ENCODE data around the gene TLE5. TPM values are rescaled to one million over a fixed set of nuclear protein-coding genes. Genes with fewer than 3 reads are reported as not detected.

Gene TLE5, protein sequence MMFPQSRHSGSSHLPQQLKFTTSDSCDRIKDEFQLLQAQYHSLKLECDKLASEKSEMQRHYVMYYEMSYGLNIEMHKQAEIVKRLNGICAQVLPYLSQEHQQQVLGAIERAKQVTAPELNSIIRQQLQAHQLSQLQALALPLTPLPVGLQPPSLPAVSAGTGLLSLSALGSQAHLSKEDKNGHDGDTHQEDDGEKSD
- polyA plus RNA-seq (ENCODE audit: insufficient read length in 10 of 10): 100 to 1,000 TPM; 595 to 763 (median 675) TPM
- long read RNA-seq, donor 1, transcript AES-201 (7 exons, 1,884 nt): minor isoform, 9 of 153 reads
- long read RNA-seq, donor 1, transcript AES-205 (2 exons, 367 nt): minor isoform, 9 of 153 reads
- long read RNA-seq, donor 1, transcript AES-202 (7 exons, 1,608 nt): major isoform, 108 of 153 reads
- long read RNA-seq, donor 1, transcript AES-207 (6 exons, 942 nt): minor isoform, 11 of 153 reads
- long read RNA-seq, donor 1, partial matches to known transcripts: 0 of 153 reads
- long read RNA-seq, donor 1, other reads (novel, unspliced or antisense): 6 of 153 reads
- long read RNA-seq, donor 2, transcript AES-205 (2 exons, 367 nt): minor isoform, 12 of 92 reads
- long read RNA-seq, donor 2, transcript AES-202 (7 exons, 1,608 nt): major isoform, 64 of 92 reads
- long read RNA-seq, donor 2, partial matches to known transcripts: 0 of 92 reads
- long read RNA-seq, donor 2, other reads (novel, unspliced or antisense): 9 of 92 reads
- long read RNA-seq, donor 3: 0 reads
- long read RNA-seq, donor 4, transcript AES-202 (7 exons, 1,608 nt): major isoform, 75 of 86 reads
- long read RNA-seq, donor 4, partial matches to known transcripts: 0 of 86 reads
- long read RNA-seq, donor 4, other reads (novel, unspliced or antisense): 0 of 86 reads
- long read RNA-seq, donor 5, transcript AES-205 (2 exons, 367 nt): minor isoform, 40 of 202 reads
- long read RNA-seq, donor 5, transcript AES-210 (3 exons, 1,100 nt): minor isoform, 11 of 202 reads
- long read RNA-seq, donor 5, transcript AES-207 (6 exons, 942 nt): minor isoform, 18 of 202 reads
- long read RNA-seq, donor 5, transcript AES-202 (7 exons, 1,608 nt): major isoform, 103 of 202 reads
- long read RNA-seq, donor 5, partial matches to known transcripts: 13 of 202 reads
- long read RNA-seq, donor 5, other reads (novel, unspliced or antisense): 9 of 202 reads
- long read RNA-seq, donor 6, transcript AES-207 (6 exons, 942 nt): minor isoform, 9 of 154 reads
- long read RNA-seq, donor 6, transcript AES-201 (7 exons, 1,884 nt): minor isoform, 7 of 154 reads
- long read RNA-seq, donor 6, transcript AES-202 (7 exons, 1,608 nt): major isoform, 115 of 154 reads
- long read RNA-seq, donor 6, transcript AES-205 (2 exons, 367 nt): minor isoform, 12 of 154 reads
- long read RNA-seq, donor 6, partial matches to known transcripts: 5 of 154 reads
- long read RNA-seq, donor 6, other reads (novel, unspliced or antisense): 5 of 154 reads
- long read RNA-seq, donor 7, transcript AES-202 (7 exons, 1,608 nt): major isoform, 64 of 77 reads
- long read RNA-seq, donor 7, partial matches to known transcripts: 0 of 77 reads
- long read RNA-seq, donor 7, other reads (novel, unspliced or antisense): 0 of 77 reads
- long read RNA-seq, donor 8, transcript AES-202 (7 exons, 1,608 nt): major isoform, 51 of 80 reads
- long read RNA-seq, donor 8, transcript AES-205 (2 exons, 367 nt): minor isoform, 9 of 80 reads
- long read RNA-seq, donor 8, transcript AES-207 (6 exons, 942 nt): minor isoform, 5 of 80 reads
- long read RNA-seq, donor 8, partial matches to known transcripts: 0 of 80 reads
- long read RNA-seq, donor 8, other reads (novel, unspliced or antisense): 6 of 80 reads
- long read RNA-seq, donor 9, transcript AES-202 (7 exons, 1,608 nt): major isoform, 15 of 20 reads
- long read RNA-seq, donor 9, partial matches to known transcripts: 0 of 20 reads
- long read RNA-seq, donor 9, other reads (novel, unspliced or antisense): 0 of 20 reads

DNA sequence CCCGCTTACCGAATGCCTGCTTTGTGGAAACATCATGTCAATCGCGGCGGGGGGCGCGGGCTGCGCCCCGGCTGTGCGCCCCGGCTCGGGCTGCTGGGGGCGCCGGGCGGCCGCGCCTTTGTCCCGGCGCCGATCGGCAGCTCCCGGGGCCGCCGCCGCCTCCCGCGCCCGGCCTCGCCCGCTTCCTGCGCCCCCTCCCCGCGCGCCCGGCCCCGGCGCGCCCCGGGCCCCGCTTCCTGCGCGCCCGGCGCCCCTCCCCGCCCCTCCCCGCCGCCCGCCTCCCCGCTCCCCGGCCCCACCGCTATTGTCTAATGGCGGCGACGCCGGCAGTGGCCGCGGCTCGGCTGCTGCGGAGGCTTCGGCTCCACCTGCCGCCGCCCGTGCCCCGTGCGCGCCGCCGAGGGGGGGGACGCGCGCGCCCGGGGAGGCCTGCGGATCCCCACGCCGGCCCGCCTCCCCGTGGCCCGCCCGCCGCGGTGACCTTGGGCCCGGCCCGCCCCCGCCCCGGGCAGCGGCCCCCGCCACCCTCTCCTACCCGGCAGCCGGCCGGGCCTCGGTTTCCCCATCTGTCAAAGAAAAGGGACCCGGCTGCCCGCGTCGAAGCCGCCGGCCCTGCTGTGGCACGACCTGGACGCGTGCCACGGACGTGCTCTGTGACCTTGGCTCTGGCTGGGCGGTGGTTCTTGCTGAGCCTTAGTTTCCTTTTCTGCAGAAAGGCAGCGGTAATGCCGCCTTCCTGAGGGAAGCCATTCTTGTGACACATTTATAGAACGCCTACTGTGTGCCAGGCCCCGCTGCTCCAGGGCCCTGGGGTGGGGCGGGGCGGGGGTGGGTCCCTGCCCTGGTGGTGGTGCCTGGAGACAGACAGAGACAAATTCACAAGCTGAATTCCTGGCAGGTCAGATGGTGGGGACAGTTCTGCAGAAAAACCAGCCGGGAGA, at the start of gene TLE5:
Gene TLE5, minus strand, starts transcription at position 331 of the 941 bp plus-strand sequence. Its CDS starts 295 bp downstream, at position 36.
- DNase-seq: peak in 2 of 3 donors; percentile 59 to 67

DNA sequence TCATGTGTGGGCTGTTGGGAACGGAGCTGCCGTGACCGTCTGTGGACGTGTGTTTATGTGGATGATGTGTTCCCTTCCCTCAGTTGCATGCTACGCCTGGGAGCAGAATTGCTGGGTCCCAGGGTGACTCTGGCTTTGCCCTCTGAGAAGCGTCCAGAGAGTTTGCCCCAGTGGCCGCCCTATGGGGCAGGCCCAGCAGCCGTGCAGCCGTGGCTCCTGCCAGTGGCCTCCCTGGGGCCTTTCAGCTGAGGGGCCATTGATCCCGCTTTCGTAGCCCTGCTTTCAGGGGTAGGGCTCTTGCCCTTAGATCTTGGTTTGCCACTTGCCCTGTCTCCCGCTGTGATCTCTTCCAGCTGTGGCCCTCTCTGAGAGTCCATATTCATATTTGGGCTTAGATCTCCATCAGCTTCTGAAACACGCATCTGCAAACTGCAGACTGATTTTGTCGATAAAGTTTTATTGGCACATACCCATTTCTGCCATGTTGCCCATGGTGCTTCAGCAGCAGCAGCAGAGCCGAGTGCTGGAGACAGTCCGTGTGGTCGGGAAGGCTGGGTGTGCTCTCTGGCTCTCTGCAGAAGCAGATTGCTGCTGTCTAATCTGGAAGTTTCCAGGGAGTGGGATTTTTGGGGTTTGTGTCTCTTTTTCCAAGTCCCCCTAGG, 49.4 kb upstream of the TLE5 start:
- no peak for DNase-seq

DNA sequence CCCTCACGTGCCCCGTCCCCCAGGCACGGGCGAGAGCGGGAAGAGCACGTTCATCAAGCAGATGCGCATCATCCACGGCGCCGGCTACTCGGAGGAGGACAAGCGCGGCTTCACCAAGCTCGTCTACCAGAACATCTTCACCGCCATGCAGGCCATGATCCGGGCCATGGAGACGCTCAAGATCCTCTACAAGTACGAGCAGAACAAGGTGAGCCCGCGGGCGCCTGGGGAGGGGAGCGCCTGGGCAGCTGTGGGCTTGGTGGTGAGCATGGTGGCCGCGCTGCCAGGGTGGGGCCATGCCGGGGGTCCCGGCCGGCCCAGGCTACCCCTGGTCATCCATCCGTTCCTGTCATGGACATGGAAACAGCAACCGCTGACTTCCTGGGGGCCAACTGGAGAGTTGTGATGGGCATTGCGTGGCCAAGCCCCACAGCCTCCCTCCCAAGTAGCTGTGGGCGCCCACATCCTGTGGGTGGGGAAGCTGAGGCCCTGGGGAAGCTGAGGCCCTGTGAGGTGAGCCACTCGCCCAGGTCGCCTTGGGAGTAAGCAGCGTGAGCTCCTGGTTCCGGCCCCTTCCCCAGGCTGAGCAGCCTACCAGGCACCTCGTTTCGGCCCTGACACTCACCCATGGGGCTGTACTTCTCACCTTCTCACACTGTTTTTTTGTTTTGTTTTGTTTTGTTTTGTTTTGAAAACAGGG, 48.0 kb upstream of the TLE5 start:
- no peak for DNase-seq

DNA sequence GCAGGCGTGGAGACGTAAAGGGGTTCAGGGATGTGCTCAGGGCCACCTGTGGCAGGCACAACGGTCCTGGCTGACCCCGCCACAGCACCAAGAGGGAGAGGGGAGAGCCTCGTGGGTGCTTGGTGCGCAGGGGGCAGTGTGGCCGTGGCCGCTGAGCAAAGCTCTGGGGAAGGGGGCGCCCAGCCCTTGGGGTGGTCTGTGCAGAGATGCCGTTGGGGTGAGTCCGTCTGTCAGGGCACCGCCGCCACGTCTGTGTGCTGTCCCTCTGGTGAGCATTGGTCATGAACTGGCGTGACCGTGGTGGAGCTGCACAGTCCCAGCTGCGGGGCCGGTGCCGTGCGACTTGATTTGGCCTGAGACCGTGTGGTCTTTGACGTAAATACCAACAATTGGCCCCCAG, 47.2 kb upstream of the TLE5 start:
- DNase-seq: no peak

DNA sequence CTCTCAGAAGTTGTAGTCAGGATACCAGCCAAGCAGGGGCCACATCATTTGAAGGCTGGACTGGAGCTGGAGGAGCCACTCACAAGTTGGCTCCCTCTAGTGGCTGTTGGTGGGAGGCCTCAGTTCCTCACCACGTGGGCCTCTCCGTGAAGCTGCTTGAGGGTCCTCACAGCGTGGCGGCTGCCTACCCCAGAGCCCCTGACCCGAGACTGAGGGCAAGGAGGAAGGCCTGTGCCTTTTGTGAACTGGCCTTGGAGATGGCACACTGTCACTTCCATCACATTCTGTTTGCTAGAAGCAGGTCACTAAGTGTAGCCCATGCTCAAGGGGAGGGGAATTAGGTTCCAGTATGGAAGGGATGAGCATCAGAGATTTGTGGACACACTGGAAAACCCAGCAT, 46.5 kb upstream of the TLE5 start:
- DNase-seq: peak in 1 of 3 donors; percentile 44

DNA sequence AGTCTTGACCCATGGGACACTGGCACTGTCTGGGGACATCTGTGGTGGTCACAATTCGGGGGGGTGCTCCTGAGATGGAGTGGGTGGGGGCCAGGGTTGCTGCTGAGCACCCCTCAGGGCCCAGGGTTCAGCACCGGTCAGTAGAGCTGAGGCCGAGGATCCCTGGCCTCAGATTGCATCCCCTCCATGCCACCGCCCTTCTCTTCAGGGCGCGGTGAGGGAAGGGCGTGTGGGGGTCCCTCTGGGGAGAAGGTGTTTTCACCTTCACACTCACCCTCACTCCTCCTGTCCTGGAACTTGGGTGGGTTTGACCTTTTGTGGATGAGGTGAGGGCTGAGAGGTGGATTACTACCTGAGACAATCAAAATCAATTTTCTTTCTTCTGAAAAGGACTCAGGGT, 45.4 kb upstream of the TLE5 start:
- no peak for DNase-seq

DNA sequence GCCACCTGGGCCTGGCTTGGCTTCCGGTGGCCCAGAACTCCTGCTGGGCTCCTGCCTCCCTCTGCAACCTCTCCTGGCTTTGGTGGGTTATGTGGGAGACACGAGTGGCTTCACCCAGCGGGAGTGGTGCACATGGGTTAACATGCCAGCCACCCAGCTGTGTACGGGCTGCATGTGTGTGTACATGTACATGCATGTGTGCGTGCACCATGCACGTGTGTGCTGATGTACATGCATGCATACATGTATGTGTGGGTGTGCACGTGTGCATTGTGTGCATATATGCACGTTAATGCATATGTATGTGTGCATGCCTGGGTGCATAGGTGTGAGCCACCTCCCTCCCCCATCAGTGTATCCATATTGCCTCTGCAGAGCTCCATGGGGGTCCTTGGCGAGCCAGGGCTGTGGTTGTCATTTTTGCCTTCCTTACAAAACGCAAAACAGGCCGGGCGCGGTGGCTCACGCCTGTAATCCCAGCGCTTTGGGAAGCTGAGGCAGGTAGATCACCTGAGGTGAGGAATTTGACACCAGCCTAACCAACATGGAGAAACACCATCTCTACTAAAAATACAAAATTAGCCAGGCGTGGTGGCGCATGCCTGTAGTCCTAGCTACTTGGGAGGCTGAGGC, 44.3 kb upstream of the TLE5 start:
- DNase-seq: no peak

DNA sequence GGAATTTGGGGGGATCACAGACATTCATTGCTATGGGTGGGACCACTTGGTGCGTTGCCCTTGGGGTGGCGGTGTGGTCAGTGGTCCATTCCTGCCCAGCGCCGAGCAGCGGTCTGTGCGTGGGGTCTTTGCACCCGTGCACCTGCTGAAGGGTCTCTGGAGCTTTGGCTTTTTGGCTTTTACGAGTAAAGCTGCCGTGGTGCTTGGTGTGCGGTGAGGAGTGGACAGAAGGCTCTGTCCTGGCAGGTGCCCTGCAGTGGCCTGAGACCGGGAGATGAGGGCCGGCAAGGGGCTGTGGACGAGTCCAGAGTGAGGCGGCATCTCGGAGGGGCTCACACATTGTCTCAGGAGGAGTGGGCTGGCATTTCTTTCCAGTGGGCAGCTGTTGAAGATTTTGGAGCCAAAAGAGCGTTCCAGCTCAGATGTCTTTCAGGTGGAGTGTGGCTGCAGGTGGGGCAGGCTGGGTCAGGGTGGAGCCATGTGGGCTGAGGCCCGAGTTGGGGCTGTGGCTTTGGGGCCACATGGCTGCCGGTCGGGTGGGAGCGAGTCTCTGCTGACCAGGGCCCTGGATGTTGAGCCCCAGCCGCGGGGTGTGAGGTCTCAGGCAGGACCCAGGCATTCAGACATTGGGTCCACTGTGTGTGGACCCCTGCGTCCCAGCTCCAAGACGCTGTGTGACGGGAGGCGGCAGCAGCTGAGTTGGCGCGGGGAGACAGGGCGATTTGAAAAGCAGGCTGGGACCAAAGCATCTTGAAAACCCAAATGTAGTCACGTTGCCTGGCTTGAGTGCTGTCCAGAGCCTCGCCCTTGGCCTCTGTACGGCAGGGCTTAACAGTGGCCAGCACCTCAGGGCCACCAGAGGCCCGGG, 43.6 kb upstream of the TLE5 start:
- peak in 1 of 3 donors; percentile 1 for DNase-seq

DNA sequence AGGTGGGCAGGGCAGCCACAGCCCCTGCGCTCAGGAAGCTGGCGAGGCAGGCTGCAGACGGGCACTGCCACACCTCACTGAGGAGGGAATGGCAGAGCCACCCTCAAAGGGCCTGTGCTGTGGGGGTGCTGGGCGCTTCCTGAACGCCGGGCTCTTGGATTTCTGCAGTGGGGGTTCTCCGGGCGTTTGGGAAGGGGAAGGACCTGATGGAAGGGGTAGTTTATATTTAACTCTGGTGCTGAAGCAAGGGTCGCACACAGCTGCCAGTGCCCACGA, 42.4 kb upstream of the TLE5 start:
- DNase-seq: no peak

DNA sequence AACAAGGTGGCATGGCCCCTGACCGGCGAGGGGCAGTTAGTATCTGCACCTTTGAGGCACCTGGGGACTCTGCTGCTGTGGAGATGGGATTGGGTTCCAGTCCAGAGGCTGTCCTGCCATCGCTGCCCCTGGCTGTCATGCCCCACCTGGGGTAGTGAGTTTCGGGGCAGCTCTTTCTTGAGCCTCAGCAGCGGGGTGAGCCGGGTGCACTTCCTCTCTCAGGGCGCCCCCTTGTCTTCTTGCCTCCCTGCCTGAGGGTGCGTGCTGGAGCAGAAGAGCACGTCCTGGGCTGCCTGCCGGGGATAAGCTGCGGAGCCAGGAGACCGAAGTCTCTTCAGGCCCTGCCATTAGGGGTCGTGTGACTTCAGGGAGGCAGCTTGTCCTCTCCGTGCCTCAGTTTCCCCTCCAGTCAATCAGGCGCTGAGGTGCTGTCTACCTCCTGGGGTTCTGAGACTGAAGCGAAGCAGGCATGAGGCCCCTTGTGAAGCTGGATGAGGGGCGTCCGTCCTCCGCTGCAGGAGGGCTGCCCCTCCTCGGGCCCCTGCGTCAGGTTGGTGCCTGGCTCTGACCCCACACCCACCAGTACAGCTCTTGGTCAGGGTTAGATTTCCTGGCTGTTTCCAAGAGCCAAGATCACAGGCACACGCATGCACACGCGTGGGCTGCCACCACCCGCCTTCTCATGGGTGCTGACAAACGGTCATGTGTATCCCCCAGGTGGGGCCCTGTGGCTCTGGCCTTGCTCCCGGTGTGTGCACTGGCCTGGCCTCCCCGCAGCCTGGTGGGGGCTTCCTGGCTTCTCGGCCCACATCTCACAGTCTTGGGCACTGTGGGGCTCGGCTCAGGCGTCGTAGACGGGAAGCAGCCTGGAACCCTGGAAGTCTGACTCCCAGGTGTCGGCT, 40.2 kb upstream of the TLE5 start:
- DNase-seq: peak in 1 of 3 donors; percentile 2

DNA sequence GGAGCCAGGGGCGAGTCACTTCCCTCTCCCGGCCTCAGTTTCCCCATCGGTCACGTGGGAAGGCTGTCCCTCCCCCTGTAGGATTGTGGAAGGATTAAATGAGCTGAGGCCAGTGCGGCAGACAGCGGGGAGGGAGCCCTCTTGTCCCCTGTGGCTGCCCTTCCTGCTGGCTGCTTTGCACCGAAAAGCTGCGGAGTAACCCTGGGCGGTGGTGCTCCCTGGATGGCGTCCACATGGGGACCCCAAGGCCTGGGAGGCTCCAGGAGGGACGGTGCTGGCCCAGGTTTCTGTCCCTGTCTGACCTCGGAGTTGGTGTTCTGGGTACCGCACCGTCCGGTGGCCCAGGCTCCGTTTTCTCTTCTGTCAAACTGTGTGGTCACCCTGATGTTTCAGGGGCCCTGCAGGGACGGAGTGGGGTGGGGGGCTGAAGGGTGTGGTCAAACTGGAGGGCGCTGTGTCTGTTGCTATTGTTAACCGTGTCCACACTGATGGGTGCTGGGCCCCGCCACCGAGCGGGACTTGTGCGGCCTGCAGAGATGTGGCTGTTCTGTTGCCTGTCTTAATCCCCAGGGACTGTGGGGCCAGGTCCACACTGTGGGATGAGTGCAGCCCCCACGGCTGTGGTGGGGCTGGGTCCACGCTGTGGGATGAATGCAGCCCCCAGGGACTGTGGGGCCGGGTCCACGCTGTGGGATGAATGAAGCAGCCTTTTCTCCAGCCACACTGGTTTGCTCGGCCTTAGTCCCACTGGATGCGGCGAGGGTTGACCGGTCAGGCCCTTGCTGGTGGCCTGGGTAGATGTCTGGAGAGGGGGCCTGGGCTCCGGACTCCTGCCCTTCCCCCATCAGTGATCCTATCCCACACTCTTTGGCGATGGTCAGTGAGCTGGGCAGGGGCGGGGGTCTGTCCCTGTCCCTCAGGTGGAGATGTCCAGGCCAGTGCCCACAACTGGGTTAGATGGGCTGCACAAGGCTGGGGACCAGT, 38.7 kb upstream of the TLE5 start:
- peak in 1 of 3 donors; percentile 1 for DNase-seq

DNA sequence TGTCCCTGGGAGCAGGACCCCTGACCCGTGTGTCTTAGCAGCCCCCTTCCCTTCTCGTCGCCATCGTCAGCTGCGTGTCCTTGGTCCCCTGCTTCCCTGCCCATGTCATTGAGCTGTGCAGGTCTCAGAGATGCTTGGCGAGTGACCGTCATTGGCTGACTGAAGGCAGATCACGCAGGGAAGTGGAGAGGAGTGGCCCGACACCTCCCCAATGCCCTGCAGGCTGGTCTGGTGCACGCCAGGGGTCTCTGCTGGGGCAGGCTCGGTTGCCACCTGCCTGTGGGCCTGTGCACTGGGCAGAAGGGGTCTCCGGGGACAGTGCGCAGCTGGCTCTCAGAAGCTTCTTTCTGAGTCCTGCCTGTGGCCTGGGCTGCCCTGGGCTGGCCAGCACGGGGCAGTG, 38.0 kb upstream of the TLE5 start:
- DNase-seq: peak in 1 of 3 donors; percentile 13

DNA sequence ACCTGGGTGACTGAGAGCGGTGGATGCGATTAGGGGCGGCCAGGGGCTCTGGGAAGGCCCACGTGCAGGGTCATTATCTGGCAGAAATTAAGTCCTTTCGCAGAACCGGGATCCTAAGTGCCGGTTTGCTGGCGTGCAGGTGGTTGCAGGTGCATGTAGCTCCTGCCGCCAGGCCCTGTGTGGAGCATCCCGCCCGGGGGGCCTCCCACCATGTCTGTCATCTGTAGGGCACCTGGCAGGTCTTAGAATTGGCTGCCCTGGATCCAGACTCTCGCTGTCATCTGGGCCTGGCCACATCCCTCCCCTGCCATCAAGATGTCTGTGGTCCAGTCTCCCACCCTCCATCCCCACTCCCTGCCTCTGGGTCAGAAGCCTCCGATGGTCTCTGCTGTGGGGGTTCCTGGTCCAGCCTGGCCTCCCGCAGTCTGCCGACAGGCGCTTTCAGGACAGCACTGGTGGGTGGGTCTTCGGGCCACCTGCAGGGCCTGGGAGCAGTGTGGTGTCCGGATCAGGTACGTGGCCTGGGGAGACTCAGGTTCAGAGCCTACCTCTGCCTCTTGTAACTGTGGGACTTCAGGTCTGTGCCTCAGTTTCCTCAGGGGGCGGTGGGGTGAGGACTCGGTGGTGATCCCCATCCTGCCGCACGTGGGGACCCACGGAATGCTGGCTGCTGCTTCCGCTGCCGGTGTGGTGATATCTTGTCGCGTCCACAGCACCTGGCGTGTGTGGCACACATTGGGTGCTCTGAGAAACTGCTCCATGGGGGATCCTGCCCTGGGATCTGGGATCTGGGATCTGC, 37.3 kb upstream of the TLE5 start:
- DNase-seq: no peak
